ENCODE measurements around the gene CORO2A.

The CORO2A gene

DNA sequence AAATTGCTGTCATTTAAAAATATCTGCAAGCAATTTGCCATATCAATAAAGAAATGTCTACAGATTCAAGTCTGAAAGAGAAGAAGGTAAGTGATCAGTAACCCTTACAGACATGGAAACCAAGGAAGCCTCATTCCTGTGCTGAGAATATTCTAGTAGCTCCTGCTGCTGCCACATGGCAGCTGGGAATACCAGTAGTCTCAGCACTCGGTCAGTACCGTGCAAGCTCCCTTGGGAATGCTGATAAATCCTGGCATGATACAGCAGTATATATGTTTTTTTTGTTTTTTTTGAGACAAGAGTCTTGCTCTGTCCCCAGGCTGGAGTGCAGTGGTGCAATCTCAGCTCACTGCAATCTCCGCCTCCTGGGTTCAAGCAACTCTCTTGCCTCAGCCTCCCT lies 108.0 kb downstream of the CORO2A start:
- Histone ChIP-seq H3K36me3 (ENCODE audit: control insufficient read depth in 2 of 2, insufficient read depth in 1 of 2, low read length in 2 of 2) (peaks cover 3 to 71% of the 10 kb centered on the region in 2 experiments; a peak in 2 of 3 replicates), H3K27ac (ENCODE audit: extremely low read depth, low read depth, low read length) (no peak overlapping the region), H3K9me3 (ENCODE audit: control insufficient read depth, insufficient read depth, low read depth, low read length) (no peaks in the 10 kb centered on the region), H3K4me1 (ENCODE audit: control insufficient read depth, insufficient read depth, low read length) (no peaks in the 10 kb centered on the region; the same call in 1 of the 2 replicates), H3K4me3 (ENCODE audit: low read depth, low read length) (no peak overlapping the region)
- ChIA-PET POLR2A (interaction anchor here (0.8 kb wide), 1 partner anchor 28 kb away, joined by 4 read pairs; the partner anchor contains the start of gene NANS), CTCF (interaction anchor here (0.5 to 3.4 kb wide), 4 partner anchors 10 to 692 kb away, joined by 3 to 22 read pairs (median 3); no protein-coding TSS in a partner anchor)
- TF ChIP-seq ZNF571 (tag by site-specific recombination; IDR thresholded peaks at IDR 0.05) (no peak), ZFP69B (tag by site-specific recombination; IDR thresholded peaks at IDR 0.05) (no peak), BCL11B (tag by site-specific recombination; IDR thresholded peaks at IDR 0.05; ENCODE audit: low read depth) (no peak), ZFP37 (tag by site-specific recombination; IDR thresholded peaks at IDR 0.05) (no peak), ZBTB1 (tag by site-specific recombination; IDR thresholded peaks at IDR 0.05) (no peak), ZNF354C (tag by site-specific recombination; IDR thresholded peaks at IDR 0.05; ENCODE audit: borderline replicate concordance, low read depth) (no peak), WT1 (tag by site-specific recombination; IDR thresholded peaks at IDR 0.05) (no peak), ZNF223 (tag by site-specific recombination; IDR thresholded peaks at IDR 0.05) (no peak), YY2 (tag by site-specific recombination; IDR thresholded peaks at IDR 0.05) (no peak), ZNF423 (tag by site-specific recombination; IDR thresholded peaks at IDR 0.05) (no peak), ZNF174 (tag by site-specific recombination; IDR thresholded peaks at IDR 0.05) (no peak), ZNF76 (tag by site-specific recombination; IDR thresholded peaks at IDR 0.05; ENCODE audit: borderline replicate concordance, low read depth) (no peak)
- TF ChIP-seq, protein P1, sequence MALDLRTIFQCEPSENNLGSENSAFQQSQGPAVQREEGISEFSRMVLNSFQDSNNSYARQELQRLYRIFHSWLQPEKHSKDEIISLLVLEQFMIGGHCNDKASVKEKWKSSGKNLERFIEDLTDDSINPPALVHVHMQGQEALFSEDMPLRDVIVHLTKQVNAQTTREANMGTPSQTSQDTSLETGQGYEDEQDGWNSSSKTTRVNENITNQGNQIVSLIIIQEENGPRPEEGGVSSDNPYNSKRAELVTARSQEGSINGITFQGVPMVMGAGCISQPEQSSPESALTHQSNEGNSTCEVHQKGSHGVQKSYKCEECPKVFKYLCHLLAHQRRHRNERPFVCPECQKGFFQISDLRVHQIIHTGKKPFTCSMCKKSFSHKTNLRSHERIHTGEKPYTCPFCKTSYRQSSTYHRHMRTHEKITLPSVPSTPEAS (tag by site-specific recombination; IDR thresholded peaks at IDR 0.05) = no peak
- TF ChIP-seq, protein P2, sequence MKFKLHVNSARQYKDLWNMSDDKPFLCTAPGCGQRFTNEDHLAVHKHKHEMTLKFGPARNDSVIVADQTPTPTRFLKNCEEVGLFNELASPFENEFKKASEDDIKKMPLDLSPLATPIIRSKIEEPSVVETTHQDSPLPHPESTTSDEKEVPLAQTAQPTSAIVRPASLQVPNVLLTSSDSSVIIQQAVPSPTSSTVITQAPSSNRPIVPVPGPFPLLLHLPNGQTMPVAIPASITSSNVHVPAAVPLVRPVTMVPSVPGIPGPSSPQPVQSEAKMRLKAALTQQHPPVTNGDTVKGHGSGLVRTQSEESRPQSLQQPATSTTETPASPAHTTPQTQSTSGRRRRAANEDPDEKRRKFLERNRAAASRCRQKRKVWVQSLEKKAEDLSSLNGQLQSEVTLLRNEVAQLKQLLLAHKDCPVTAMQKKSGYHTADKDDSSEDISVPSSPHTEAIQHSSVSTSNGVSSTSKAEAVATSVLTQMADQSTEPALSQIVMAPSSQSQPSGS (tag by site-specific recombination; IDR thresholded peaks at IDR 0.05; ENCODE audit: low read depth) = no peak
- TF ChIP-seq, protein P3, sequence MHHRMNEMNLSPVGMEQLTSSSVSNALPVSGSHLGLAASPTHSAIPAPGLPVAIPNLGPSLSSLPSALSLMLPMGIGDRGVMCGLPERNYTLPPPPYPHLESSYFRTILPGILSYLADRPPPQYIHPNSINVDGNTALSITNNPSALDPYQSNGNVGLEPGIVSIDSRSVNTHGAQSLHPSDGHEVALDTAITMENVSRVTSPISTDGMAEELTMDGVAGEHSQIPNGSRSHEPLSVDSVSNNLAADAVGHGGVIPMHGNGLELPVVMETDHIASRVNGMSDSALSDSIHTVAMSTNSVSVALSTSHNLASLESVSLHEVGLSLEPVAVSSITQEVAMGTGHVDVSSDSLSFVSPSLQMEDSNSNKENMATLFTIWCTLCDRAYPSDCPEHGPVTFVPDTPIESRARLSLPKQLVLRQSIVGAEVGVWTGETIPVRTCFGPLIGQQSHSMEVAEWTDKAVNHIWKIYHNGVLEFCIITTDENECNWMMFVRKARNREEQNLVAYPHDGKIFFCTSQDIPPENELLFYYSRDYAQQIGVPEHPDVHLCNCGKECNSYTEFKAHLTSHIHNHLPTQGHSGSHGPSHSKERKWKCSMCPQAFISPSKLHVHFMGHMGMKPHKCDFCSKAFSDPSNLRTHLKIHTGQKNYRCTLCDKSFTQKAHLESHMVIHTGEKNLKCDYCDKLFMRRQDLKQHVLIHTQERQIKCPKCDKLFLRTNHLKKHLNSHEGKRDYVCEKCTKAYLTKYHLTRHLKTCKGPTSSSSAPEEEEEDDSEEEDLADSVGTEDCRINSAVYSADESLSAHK (tag by site-specific recombination; IDR thresholded peaks at IDR 0.05) = no peak
- TF ChIP-seq, protein P4, sequence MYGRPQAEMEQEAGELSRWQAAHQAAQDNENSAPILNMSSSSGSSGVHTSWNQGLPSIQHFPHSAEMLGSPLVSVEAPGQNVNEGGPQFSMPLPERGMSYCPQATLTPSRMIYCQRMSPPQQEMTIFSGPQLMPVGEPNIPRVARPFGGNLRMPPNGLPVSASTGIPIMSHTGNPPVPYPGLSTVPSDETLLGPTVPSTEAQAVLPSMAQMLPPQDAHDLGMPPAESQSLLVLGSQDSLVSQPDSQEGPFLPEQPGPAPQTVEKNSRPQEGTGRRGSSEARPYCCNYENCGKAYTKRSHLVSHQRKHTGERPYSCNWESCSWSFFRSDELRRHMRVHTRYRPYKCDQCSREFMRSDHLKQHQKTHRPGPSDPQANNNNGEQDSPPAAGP (tag by site-specific recombination; IDR thresholded peaks at IDR 0.05) = no peak
- TF ChIP-seq, protein P5, sequence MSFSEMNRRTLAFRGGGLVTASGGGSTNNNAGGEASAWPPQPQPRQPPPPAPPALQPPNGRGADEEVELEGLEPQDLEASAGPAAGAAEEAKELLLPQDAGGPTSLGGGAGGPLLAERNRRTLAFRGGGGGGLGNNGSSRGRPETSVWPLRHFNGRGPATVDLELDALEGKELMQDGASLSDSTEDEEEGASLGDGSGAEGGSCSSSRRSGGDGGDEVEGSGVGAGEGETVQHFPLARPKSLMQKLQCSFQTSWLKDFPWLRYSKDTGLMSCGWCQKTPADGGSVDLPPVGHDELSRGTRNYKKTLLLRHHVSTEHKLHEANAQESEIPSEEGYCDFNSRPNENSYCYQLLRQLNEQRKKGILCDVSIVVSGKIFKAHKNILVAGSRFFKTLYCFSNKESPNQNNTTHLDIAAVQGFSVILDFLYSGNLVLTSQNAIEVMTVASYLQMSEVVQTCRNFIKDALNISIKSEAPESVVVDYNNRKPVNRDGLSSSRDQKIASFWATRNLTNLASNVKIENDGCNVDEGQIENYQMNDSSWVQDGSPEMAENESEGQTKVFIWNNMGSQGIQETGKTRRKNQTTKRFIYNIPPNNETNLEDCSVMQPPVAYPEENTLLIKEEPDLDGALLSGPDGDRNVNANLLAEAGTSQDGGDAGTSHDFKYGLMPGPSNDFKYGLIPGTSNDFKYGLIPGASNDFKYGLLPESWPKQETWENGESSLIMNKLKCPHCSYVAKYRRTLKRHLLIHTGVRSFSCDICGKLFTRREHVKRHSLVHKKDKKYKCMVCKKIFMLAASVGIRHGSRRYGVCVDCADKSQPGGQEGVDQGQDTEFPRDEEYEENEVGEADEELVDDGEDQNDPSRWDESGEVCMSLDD (tag by site-specific recombination; IDR thresholded peaks at IDR 0.05) = no peak
- TF ChIP-seq, protein P6, sequence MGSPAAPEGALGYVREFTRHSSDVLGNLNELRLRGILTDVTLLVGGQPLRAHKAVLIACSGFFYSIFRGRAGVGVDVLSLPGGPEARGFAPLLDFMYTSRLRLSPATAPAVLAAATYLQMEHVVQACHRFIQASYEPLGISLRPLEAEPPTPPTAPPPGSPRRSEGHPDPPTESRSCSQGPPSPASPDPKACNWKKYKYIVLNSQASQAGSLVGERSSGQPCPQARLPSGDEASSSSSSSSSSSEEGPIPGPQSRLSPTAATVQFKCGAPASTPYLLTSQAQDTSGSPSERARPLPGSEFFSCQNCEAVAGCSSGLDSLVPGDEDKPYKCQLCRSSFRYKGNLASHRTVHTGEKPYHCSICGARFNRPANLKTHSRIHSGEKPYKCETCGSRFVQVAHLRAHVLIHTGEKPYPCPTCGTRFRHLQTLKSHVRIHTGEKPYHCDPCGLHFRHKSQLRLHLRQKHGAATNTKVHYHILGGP (tag by site-specific recombination; IDR thresholded peaks at IDR 0.05) = no peak
